ENCODE results near the gene NUDT14.

The NUDT14 gene

DNA sequence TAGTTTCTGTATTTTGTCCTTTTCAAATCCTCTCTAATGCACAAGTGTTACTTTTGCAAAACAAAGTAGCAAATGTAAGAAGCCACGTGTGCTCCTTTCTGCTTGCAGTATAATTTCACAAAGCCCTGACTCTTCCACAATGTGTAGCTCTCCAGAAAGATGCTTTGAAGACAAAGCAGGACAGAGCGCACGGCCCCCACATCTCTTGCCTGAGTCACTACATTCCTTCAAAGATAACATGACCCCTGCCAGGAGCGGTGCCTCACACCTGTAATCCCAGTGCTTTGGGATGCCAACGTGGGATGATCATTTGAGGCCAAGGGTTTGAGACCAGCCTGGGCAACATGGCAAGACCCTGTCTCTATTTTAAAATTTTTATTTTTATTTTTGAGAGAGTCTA, 53.1 kb downstream of the NUDT14 start:
- no peak overlapping the region for H3K27ac Mint-ChIP-seq
- no peak overlapping the region for H3K4me3 Mint-ChIP-seq
- H3K4me1 Mint-ChIP-seq (ENCODE audit: low read depth) = no peaks in the 10 kb centered on the region
- H3K36me3 Mint-ChIP-seq (ENCODE audit: low read depth) = no peaks in the 10 kb centered on the region
- intact Hi-C loops (cut with micrococcal nuclease) = no loop called here
- peaks cover 6% of the 10 kb centered on the region for H3K9me3 Mint-ChIP-seq
- peaks cover 33% of the 10 kb centered on the region for H3K27me3 Mint-ChIP-seq

DNA sequence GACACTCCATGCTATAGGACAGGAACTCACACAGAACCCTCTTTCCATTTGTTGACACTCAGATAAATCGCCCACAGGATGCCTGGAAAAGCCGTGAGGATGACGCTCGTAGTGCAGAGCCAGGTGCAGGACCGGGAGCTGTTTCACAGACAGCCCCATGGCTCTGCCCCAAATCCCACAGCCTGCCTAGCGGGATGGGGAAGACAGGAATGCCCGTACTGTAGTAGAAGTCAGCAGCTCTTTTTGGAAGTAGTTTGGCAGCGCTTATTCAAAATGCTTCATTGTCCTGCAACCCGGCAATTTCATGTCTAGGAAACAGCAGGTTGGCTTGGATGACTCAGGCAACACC, 54.2 kb downstream of the NUDT14 start:
- Mint-ChIP-seq H3K4me1 (ENCODE audit: low read depth) (no peaks in the 10 kb centered on the region), H3K36me3 (ENCODE audit: low read depth) (no peaks in the 10 kb centered on the region), H3K27ac (no peak overlapping the region), H3K9me3 (peaks cover 6% of the 10 kb centered on the region), H3K27me3 (peaks cover 35% of the 10 kb centered on the region), H3K4me3 (no peak overlapping the region)
- intact Hi-C loops (cut with micrococcal nuclease) = no loop called here

GRCh38 chr14:105126126-105126980, 54.8 kb downstream of the NUDT14 start:
- H3K27ac Mint-ChIP-seq = no peak overlapping the region

GRCh38 chr14:105124823-105125222, 56.3 kb downstream of the NUDT14 start:
- H3K27ac Mint-ChIP-seq = no peak overlapping the region
- H3K9me3 Mint-ChIP-seq = peaks cover 21% of the 10 kb centered on the region
- H3K36me3 Mint-ChIP-seq (ENCODE audit: low read depth) = no peaks in the 10 kb centered on the region
- H3K4me3 Mint-ChIP-seq = no peak overlapping the region
- H3K27me3 Mint-ChIP-seq = peaks cover 42% of the 10 kb centered on the region
- no peaks in the 10 kb centered on the region for H3K4me1 Mint-ChIP-seq (ENCODE audit: low read depth)
- intact Hi-C loops (cut with micrococcal nuclease) = no loop called here

More at GRCh38 chr14:105126126-105126980, 54.8 kb downstream of the NUDT14 start:
- Mint-ChIP-seq H3K36me3 (ENCODE audit: low read depth) (no peaks in the 10 kb centered on the region), H3K4me1 (ENCODE audit: low read depth) (no peaks in the 10 kb centered on the region), H3K27me3 (peaks cover 37% of the 10 kb centered on the region), H3K9me3 (peaks cover 12% of the 10 kb centered on the region), H3K4me3 (no peak overlapping the region)
- intact Hi-C loops (cut with micrococcal nuclease) = no loop called here

DNA sequence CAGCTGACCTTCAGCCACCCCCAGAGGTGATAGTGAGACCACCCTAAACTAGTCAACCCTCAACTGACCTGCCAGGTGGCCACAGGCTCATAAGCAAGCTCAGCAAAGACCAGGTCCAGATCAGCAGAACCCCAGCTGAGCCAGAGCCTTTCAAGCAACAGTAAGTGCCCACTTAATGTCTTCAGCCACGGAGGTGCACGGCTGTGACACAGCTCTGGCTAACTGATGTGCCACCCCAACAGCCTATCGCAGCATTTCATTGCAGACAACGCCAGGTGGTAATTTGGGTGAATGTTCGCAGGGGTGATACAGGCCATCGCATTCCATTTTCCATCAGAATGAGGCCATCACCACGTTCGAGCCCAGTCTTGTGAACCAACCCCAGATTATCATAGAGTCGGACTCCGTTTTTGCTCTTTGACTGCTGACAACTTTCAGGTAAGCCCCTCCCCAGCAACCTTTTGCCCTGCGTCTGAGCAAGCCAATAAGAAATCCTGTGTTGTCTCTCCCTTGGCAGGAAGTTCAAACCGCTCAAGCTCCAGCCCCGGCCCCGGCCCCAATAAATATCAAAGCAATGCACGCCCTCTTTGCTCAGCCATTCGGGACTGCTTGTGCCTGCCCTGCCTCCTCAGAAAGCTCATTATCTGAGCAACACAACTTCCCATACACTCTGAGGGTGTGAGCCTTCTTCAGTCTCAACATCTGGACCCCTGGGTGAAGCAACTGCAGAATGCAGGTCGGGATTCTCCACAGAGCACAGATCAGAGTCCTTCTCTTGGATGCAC, 56.9 kb downstream of the NUDT14 start:
- Mint-ChIP-seq H3K27ac (no peak overlapping the region), H3K4me1 (ENCODE audit: low read depth) (no peaks in the 10 kb centered on the region), H3K36me3 (ENCODE audit: low read depth) (no peaks in the 10 kb centered on the region), H3K27me3 (peaks cover 44% of the 10 kb centered on the region), H3K4me3 (no peak overlapping the region), H3K9me3 (peaks cover 21% of the 10 kb centered on the region)
- intact Hi-C loops (cut with micrococcal nuclease) = no loop called here

GRCh38 chr14:105123064-105123665, 57.9 kb downstream of the NUDT14 start:
- no peaks in the 10 kb centered on the region for H3K4me1 Mint-ChIP-seq (ENCODE audit: low read depth)
- no peak overlapping the region for H3K4me3 Mint-ChIP-seq
- H3K27ac Mint-ChIP-seq = no peak overlapping the region
- intact Hi-C loops (cut with micrococcal nuclease) = no loop called here
- peaks cover 44% of the 10 kb centered on the region for H3K27me3 Mint-ChIP-seq
- H3K36me3 Mint-ChIP-seq (ENCODE audit: low read depth) = no peaks in the 10 kb centered on the region
- peaks cover 21% of the 10 kb centered on the region for H3K9me3 Mint-ChIP-seq
